HepG2 (cell line): ENCODE results near the gene KCNQ2. TPM values are rescaled to one million over a fixed set of nuclear protein-coding genes. Genes with fewer than 3 reads are reported as not detected.

Source experiments
- ATAC-seq: fragments of 200-7000 bp; cut with Tn5 transposase; 3 replicates; pipeline ENCODE4 v1.9.1; 2020; ENCODE audit warnings: mild to moderate bottlenecking, moderate library complexity
- BruUV-seq: library from RNA; stranded (reverse); fragments of 400-500 nt; replicated peaks from 2 replicates; lab custom pipeline; 2021; lab: Mats Ljungman, UMichigan
- CTCF ChIA-PET: fragments of 300-600 bp; formaldehyde crosslinking; extraction: SDS; loops from one replicate; lab custom pipeline; 2021; ENCODE audit warnings: low total read pairs, inconsistent platforms, low intra/inter-chr PET ratio; lab: Yijun Ruan, JAX
- POLR2A ChIA-PET: fragments of 350-600 bp; sonication (Branson Sonifier 250); formaldehyde crosslinking; loops from one replicate; lab custom pipeline; 2020; ENCODE audit warnings: antibody characterized with exemption, inconsistent platforms; lab: Yijun Ruan, JAX
- DNase-seq: peaks from one replicate; pipeline ENCODE4 v3.0.0-alpha.2; 2015; ENCODE audit warnings: low spot score
- FAIRE-seq: peaks from 3 replicates; lab custom pipeline; 2011; peaks lifted over from hg19 to GRCh38; lab: Jason Lieb, UNC
- H2AFZ ChIP-seq: one replicate; pipeline ENCODE4 v1.6.1; 2011; ENCODE audit warnings: low read length, inconsistent platforms
- H3K27ac ChIP-seq: fragments of 300-600 bp; 3 replicates; pipeline ENCODE4 v1.8.0; 2011; ENCODE audit warnings: mixed run types, mild to moderate bottlenecking, mixed read lengths, low read length, inconsistent platforms; ENCODE audit not compliant: insufficient read depth; ENCODE audit errors: extremely low read length
- H3K27me3 ChIP-seq, 2 experiments: fragments of 200-600 bp in 1 of 2; 2 replicates in 1 of 2; 3 replicates in 1 of 2; pipeline versions ENCODE4 v1.6.0 to v1.8.0; 2011; ENCODE audit warnings: low read length in 2 of 2, mild to moderate bottlenecking in 2 of 2, moderate library complexity in 2 of 2, inconsistent platforms in 1 of 2; ENCODE audit not compliant: insufficient read depth in 2 of 2, control insufficient read depth in 1 of 2
- H3K36me3 ChIP-seq, 2 experiments: fragments of 200-600 bp in 1 of 2; replicated peaks in 1 of 2; 2 replicates in 1 of 2; 3 replicates in 1 of 2; pipeline versions ENCODE4 v1.5.1 to v1.8.0; 2011; ENCODE audit warnings: low read length in 2 of 2, inconsistent platforms in 1 of 2; ENCODE audit not compliant: insufficient read depth in 2 of 2, control insufficient read depth in 1 of 2
- H3K4me1 ChIP-seq: 2 replicates; pipeline ENCODE4 v1.5.1; 2012; ENCODE audit warnings: low read length, inconsistent platforms; ENCODE audit not compliant: insufficient read depth
- H3K4me2 ChIP-seq: 2 replicates; pipeline ENCODE4 v1.6.0; 2011; ENCODE audit warnings: low read depth, low read length, inconsistent platforms
- H3K4me3 ChIP-seq, 3 experiments: fragments of 200-600 bp in 1 of 3; sonication (generic), shearing (Covaris generic) in 1 of 3; replicated peaks in 1 of 3; 2 replicates each; pipeline ENCODE4 v1.5.1; 2011 to 2016; ENCODE audit warnings: low read length in 3 of 3, inconsistent platforms in 2 of 3, low read depth in 2 of 3, mild to moderate bottlenecking in 2 of 3, control low read depth in 1 of 3, mixed read lengths in 1 of 3; ENCODE audit not compliant: insufficient read depth in 1 of 3
- H3K79me2 ChIP-seq: one replicate; pipeline ENCODE4 v1.6.1; 2011; ENCODE audit warnings: low read length, inconsistent platforms; ENCODE audit not compliant: insufficient read depth
- H3K9ac ChIP-seq: 2 replicates; pipeline ENCODE4 v1.6.0; 2011; ENCODE audit warnings: mild to moderate bottlenecking, low read depth, low read length, inconsistent platforms; ENCODE audit not compliant: insufficient read depth
- H3K9me3 ChIP-seq: 2 replicates; pipeline ENCODE4 v1.5.1; 2012; ENCODE audit warnings: mild to moderate bottlenecking, low read length
- H4K20me1 ChIP-seq: 2 replicates; pipeline ENCODE4 v1.6.0; 2011; ENCODE audit warnings: inconsistent platforms, mild to moderate bottlenecking, low read length, moderate library complexity; ENCODE audit not compliant: insufficient read depth
- CEBPB ChIP-seq: IDR thresholded peaks from 2 replicates; pipeline ENCODE4 v1.6.1; 2011; ENCODE audit warnings: low read depth, low read length, improper control_type of control experiment, borderline replicate concordance
- NR2F2 ChIP-seq: IDR thresholded peaks from 2 replicates; pipeline ENCODE4 v1.6.1; 2012; ENCODE audit warnings: low read depth, inconsistent platforms, borderline replicate concordance
- RARA ChIP-seq: IDR thresholded peaks from 2 replicates; pipeline ENCODE4 v1.6.1; 2016; ENCODE audit warnings: missing genetic modification reagents, missing compliant biosample characterization
- SOX5 ChIP-seq: IDR thresholded peaks from 2 replicates; pipeline ENCODE4 v1.6.1; 2016; ENCODE audit warnings: borderline replicate concordance
- ZKSCAN8 ChIP-seq: IDR thresholded peaks from 2 replicates; pipeline ENCODE4 v1.6.1; 2016; ENCODE audit warnings: borderline replicate concordance, missing genetic modification reagents, missing compliant biosample characterization
- ZNF251 ChIP-seq: sonication (generic); formaldehyde crosslinking; IDR thresholded peaks from 2 replicates; pipeline ENCODE4 v1.9.0; 2021; ENCODE audit warnings: mild to moderate bottlenecking, missing genetic modification reagents
- ZNF75D ChIP-seq: sonication (generic); formaldehyde crosslinking; IDR thresholded peaks from 2 replicates; pipeline ENCODE4 v1.8.1; 2023; ENCODE audit warnings: missing genetic modification reagents, mild to moderate bottlenecking, borderline replicate concordance
- WGBS: methylation state at CpG from one replicate; pipeline ENCODE4 v1.1.6; 2017; ENCODE audit warnings: low lambda C conversion rate; 5-methylcytosine and 5-hydroxymethylcytosine counted together
- in situ Hi-C: cut with HindIII; loops from 2 replicates; pipeline ENCODE4 v1.10.0; 2017; ENCODE audit warnings: low pct_unique_long_range_greater_than_20kb; ENCODE audit not compliant: extremely low pct_ligation_motif_present
- intact Hi-C: fragments of 100-400 bp; cut with micrococcal nuclease; formaldehyde crosslinking; loops from one replicate; pipeline ENCODE4 v1.10.0; 2022; ENCODE audit not compliant: unreplicated experiment
- polyA plus RNA-seq, 8 experiments: library from polyadenylated mRNA; depleted of rRNA in 3 of 8; stranded (reverse) in 7 of 8; unstranded in 1 of 8; fragments of >200 nt; fragmentation: Illumina TruSeq in 4 of 8; extraction: Trizol in 4 of 8; gene quantifications; 2 replicates each; pipeline versions ENCODE4 v1.2.1 to v1.2.3, GENCODE V29; 2011 to 2016; ENCODE audit warnings: low read depth in 4 of 8, missing spikeins in 1 of 8, mixed read lengths in 1 of 8; ENCODE audit not compliant: insufficient read depth in 1 of 8
- total RNA-seq, 5 experiments: library from RNA; depleted of rRNA; stranded (reverse); fragments of >200 nt; fragmentation: Illumina TruSeq; extraction: Trizol; gene quantifications; 2 replicates each; pipeline ENCODE4 v1.2.3, GENCODE V29; 2016; ENCODE audit warnings: low read depth in 1 of 5
- TF ChIP-seq, protein P1 (sequence below): sonication (generic); formaldehyde crosslinking; IDR thresholded peaks from 2 replicates; pipeline ENCODE4 v1.4.0; 2020; ENCODE audit warnings: missing genetic modification reagents
- TF ChIP-seq, protein P2 (sequence below): IDR thresholded peaks from 2 replicates; pipeline ENCODE4 v1.6.1; 2016; ENCODE audit warnings: missing compliant biosample characterization, missing genetic modification reagents, borderline replicate concordance

The KCNQ2 gene
- total and polyA plus RNA-seq, 2 of the 13 experiments (the other 11 are each of a cell fraction or from before 2014, with no cell fraction given) = not detected

DNA sequence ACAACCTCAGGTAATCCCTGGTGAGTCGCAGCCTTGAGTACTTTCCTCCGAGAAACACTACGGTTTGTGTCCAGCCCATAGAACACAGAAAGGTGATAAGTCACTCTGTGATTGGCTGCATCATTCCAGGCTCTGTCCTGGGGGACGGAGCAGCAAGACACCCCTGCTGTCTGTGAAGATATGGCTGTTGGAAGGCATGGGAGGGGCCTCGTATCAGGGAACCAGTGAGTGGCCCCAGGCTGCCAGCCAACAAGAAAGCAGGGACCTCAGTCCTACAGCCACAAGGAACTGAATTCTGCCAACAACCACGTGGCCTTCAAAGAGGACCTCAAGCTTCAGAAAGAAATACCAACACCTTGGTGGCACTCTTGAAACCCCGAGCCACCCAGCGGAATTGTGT, 32.8 kb upstream of the KCNQ2 start (continued):
- TF ChIP-seq NR2F2 = no peak
- TF ChIP-seq ZKSCAN8 (CRISPR knock-in tag) = no peak
- TF ChIP-seq, protein P1, sequence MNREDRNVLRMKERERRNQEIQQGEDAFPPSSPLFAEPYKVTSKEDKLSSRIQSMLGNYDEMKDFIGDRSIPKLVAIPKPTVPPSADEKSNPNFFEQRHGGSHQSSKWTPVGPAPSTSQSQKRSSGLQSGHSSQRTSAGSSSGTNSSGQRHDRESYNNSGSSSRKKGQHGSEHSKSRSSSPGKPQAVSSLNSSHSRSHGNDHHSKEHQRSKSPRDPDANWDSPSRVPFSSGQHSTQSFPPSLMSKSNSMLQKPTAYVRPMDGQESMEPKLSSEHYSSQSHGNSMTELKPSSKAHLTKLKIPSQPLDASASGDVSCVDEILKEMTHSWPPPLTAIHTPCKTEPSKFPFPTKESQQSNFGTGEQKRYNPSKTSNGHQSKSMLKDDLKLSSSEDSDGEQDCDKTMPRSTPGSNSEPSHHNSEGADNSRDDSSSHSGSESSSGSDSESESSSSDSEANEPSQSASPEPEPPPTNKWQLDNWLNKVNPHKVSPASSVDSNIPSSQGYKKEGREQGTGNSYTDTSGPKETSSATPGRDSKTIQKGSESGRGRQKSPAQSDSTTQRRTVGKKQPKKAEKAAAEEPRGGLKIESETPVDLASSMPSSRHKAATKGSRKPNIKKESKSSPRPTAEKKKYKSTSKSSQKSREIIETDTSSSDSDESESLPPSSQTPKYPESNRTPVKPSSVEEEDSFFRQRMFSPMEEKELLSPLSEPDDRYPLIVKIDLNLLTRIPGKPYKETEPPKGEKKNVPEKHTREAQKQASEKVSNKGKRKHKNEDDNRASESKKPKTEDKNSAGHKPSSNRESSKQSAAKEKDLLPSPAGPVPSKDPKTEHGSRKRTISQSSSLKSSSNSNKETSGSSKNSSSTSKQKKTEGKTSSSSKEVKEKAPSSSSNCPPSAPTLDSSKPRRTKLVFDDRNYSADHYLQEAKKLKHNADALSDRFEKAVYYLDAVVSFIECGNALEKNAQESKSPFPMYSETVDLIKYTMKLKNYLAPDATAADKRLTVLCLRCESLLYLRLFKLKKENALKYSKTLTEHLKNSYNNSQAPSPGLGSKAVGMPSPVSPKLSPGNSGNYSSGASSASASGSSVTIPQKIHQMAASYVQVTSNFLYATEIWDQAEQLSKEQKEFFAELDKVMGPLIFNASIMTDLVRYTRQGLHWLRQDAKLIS (CRISPR knock-in tag) = no peak
- TF ChIP-seq, protein P2, sequence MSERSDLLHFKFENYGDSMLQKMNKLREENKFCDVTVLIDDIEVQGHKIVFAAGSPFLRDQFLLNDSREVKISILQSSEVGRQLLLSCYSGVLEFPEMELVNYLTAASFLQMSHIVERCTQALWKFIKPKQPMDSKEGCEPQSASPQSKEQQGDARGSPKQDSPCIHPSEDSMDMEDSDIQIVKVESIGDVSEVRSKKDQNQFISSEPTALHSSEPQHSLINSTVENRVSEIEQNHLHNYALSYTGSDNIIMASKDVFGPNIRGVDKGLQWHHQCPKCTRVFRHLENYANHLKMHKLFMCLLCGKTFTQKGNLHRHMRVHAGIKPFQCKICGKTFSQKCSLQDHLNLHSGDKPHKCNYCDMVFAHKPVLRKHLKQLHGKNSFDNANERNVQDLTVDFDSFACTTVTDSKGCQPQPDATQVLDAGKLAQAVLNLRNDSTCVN (CRISPR knock-in tag) = no peak
- TF ChIP-seq ZNF75D (CRISPR knock-in tag) = no peak
- no peak for TF ChIP-seq ZNF251 (CRISPR knock-in tag)
- TF ChIP-seq RARA = no peak

DNA sequence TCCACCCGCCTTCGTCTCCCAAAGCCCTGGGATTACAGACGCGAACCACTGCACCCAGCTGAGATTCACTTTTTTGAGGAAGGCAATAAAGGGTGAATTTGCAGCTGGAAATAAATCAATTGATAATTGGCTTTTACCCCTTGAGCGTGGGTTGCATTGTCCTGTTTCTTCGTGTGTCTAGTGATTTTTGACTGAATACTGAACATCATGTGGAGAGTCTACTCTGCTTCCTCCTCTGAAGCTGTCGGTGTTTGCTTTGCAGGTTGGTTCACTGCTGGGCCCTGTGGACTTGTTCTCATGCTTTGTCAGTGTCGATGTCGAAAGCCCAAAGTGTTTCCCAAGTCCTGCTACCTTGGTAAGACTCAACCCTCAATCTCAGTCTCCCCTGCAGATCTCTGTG, 32.2 kb upstream of the KCNQ2 start:
- Histone ChIP-seq H4K20me1 (no peaks in the 10 kb centered on the region; the same call in 1 of the 2 replicates), H3K79me2 (no peaks in the 10 kb centered on the region), H3K9ac (no peak overlapping the region), H3K27ac (no peak overlapping the region), H3K27me3 (peaks cover 22 to 92% of the 10 kb centered on the region in 2 experiments; a peak in 4 of 5 replicates), H3K9me3 (no peaks in the 10 kb centered on the region), H3K4me3 (no peak overlapping the region), H3K4me1 (no peaks in the 10 kb centered on the region), H3K4me2 (no peak overlapping the region), H2AFZ (no peak overlapping the region), H3K36me3 (no peaks in the 10 kb centered on the region)
- POLR2A ChIA-PET = no interaction called here
- 40% methylated on average over 9 of the region's 9 CpGs for WGBS
- CTCF ChIA-PET = no interaction called here
- DNase-seq = no peak
- FAIRE-seq = no peak
- TF ChIP-seq SOX5 (CRISPR knock-in tag) (no peak), CEBPB (peak; percentile 35; the same call in 1 of the 2 replicates)
- BruUV-seq = no TSS peak
- in situ Hi-C loops (no loop called here), intact Hi-C loops (no loop called here)
- ATAC-seq = no peak
